GM18502 (cell line): Measurements from ENCODE around the gene VAV2.

Source experiments
- ATAC-seq: cut with Tn5 transposase; IDR thresholded peaks from one replicate; pipeline ENCODE4 v1.9.1; 2021; ENCODE audit warnings: mild to moderate bottlenecking; ENCODE audit not compliant: unreplicated experiment, poor library complexity

Gene VAV2

GRCh38 chr9:133943781-133944745 is 48.1 kb downstream of the VAV2 start:
- no peak for ATAC-seq

DNA sequence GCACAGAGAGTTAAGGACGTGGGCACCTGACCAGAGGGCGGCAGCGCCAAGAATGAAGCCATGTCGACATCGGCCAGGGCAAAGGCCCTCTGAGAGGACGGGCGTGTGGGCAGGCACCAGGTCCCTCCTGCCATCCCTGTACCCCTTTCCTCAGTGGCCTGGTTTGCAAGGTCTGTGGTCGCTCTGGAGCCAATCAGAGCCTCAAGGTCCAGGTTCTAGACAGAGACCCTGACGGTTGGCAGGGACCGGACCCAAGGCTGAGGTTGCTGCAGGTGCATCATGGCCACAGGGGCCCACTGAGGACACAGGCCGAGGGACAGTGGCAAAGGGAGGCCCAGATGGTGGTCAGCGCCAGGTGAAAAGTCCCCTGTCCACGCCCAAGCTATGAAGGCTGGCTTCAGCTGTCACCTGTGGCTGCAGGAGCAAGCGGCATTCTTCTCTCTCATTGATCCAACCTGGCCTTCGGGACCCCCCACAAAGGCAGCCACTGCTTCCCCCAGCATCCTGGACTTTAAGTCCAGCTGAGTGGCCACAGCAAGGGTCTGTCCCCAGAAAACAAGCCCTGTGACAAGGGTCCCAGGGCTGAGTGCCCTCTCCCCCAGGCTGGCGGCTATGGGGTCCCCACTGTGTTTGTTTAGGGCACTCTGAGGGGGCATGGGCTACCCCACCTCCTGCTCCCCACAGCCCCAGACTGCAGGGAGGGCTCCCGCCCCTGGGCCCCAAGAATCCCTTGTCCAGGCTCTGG is 48.9 kb downstream of the VAV2 start:
- ATAC-seq, result no peak

GRCh38 chr9:133942206-133942975 is 49.7 kb downstream of the VAV2 start:
- no peak for ATAC-seq

- no peak for ATAC-seq
Observed at GRCh38 chr9:133939845-133940244, 52.3 kb downstream of the VAV2 start.

DNA sequence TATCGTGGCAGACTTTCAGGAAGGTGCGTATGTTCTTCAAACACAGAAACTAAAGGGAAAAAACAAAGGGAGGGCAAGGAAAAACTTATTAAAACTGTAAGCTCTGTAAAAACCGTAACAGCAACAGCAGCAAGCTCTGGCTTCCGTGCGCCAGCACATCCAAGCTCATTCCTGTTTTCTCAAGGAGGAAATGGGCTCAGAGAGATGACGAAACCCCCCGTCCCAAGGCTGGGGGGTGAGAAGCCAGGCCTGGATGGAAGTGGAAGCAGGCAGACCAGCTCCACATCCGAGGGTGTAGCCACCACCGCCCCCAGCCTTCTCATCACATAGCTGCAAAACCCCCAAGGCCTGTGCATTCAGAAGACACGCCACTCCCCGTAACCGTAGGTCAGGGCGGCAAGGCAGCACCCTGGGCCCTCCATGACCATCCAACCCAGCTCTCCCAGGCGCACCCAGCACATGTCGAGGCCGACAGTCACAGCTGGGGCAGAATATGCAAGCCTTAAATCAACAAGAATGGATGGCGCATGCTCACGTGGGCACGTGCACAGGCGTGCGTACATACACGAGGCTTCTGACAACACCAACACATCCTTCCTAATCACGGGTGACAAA is 52.8 kb downstream of the VAV2 start:
- ATAC-seq, result no peak

- ATAC-seq, result no peak
Observed at GRCh38 chr9:133938753-133939152, 53.4 kb downstream of the VAV2 start.

- no peak for ATAC-seq
Observed at GRCh38 chr9:133938086-133938485, 54.0 kb downstream of the VAV2 start.

DNA sequence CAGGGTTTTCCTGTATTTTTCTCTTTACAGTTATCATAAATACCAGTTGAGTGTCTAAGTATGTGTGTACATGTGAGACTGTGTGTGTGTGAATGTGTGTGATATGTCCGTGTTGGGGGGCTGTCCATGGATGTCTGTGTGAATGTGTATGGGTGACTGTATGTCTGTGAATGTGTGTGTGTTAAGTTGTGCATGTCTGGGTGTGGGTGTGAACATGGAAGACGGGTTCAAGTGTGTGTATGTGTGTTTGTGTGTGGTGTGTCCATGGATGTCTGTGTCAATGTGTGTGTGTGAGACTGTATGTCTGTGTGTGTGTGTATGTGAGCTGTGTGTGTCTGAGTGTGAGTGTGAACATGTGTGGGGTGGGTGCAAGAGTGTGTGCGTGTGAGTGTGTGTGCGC is 55.0 kb downstream of the VAV2 start:
- no peak for ATAC-seq

GRCh38 chr9:133935328-133936005 is 56.7 kb downstream of the VAV2 start:
- ATAC-seq, result no peak

GRCh38 chr9:133934482-133935232 is 57.5 kb downstream of the VAV2 start:
- ATAC-seq, result no peak

GRCh38 chr9:133933426-133934026 is 58.6 kb downstream of the VAV2 start:
- no peak for ATAC-seq

DNA sequence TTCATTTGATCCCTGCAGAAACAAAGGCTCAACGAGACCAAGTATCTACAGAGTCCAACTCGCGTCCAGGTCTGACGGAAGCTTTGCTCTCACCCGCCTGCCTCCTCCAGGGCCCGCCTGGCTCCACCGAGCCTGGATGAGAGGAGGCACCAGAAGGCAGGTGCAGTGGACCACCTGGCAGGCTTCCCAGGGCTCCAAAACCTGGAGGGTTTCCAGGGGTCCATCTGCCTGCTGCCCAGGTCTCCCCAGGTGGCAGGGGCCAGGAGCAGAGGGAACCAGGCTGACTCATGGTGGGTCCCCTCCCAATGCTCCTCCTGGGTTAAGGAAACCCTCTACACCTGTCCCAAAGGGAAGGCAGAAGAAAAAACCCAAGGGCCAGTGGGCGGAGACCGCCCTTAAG is 59.5 kb downstream of the VAV2 start:
- no peak for ATAC-seq

DNA sequence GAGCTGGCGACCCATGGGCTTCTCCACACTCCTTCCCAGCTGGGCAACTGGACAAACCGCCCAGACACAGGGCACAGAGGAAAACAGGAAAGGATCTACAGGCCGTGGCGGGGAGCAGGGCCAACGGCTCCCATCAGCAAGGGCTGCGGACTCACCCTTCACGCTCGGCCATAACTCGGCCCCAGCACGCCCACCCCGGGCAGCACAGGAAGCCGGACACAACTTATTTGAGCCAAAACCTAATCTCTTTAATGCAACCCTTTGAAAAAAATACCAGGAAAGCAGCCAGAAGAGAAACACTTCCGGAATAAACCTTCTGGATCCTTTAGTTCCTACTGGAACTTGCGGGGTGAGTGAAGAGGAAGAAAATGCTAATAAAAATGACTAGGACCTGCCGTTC is 59.9 kb downstream of the VAV2 start:
- no peak for ATAC-seq

DNA sequence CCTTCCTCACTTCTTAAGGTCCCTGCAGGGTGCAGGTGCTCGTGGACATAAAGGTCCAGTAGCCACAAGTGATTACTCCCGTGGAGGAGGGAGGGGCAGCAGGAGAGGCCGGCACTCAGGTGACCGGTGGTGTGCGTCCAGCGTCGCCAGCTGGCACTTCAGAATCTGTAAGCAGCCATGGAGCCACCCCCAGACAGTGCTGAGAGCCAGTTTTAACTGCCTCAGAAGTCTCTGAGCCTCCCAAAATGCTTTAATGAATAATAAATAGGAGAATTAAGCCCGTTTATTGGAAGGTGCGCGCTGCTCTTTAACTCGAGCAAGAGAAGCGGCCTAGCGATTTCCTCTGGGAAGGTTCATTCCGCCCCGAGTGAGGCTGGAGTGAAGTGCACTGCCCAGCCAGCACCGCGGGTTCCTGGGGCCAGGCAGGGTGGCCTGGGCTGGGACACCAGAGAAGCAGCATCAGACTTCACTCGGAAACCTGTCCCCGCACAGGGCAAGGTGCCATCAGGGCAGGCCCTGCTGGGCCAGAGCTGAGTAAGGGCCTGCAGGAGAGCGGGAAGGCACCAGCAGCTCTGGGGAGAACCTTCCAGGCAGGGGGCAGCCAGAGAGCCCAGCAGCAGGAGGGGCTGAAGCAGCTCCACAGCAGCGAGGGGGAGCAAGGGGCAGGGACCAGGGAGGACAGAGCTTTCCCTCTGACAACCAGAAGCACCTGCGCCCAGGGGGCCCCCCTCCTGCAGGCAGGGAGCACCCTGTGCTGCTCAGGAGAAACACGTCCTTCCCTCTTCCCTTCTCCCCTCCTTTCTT is 61.2 kb downstream of the VAV2 start:
- ATAC-seq, result no peak

- ATAC-seq, result no peak
Observed at GRCh38 chr9:133930046-133930681, 62.0 kb downstream of the VAV2 start.

- ATAC-seq, result no peak
Observed at GRCh38 chr9:133929599-133929998, 62.5 kb downstream of the VAV2 start.

GRCh38 chr9:133928248-133928764 is 63.8 kb downstream of the VAV2 start:
- ATAC-seq, result no peak
